ENCODE data around the gene SH3BP4. TPM values are rescaled to one million over a fixed set of nuclear protein-coding genes. Genes with fewer than 3 reads are reported as not detected.
"Not testable (repeated sequence)": the region's sequence is repeated elsewhere in the genome, so short reads cannot be mapped to it uniquely, and the experiment has no call there.

Gene SH3BP4
- total RNA-seq, 1 experiment from 2014 or later, result 20.2 TPM

DNA sequence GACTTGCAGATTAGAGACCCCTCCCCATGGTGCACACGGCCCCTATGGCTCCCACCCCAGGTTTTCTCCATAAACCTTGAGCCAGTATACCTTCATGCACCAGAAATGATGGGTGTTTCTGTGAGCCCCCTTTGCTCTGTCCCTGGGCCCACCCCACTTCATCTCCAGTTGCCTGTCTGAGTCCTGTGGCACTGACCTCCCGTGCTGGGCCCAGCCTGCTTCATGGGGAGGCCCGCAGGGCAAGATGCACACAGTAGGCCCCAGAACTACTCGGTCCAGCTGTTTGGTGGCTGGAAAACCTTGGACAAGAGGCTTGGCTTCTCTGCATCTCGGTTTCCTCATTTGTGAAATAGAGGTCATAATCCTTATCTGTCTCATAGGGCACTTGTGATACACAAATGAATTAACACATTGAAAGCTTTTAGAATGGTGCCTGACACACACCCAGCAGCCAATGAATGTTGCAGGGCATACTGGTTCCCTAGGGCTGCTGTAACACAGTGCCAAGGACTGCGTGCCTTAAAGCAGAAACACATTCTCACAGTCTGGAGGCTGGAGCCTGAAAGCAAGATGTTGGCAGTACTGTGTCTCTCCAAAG is 58.4 kb downstream of the SH3BP4 start:
- DNase-seq (ENCODE audit: low read depth), result no peak

DNA sequence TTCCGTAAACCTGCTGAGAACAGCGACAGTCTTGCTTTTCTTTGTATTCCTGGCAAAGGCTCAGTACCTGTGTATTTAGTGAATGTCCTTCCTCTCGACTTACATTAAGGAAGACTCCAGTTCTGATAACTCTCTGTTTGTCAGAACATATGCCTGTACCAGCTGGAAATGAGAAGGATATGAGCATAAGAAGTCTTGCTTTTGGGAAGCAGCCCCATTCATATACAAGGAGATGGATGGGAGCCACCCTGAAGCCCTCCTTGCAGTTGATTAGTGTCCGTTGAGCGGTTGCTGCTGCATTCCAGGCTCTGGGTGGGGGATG is 59.8 kb downstream of the SH3BP4 start:
- DNase-seq (ENCODE audit: low read depth), result no peak

DNA sequence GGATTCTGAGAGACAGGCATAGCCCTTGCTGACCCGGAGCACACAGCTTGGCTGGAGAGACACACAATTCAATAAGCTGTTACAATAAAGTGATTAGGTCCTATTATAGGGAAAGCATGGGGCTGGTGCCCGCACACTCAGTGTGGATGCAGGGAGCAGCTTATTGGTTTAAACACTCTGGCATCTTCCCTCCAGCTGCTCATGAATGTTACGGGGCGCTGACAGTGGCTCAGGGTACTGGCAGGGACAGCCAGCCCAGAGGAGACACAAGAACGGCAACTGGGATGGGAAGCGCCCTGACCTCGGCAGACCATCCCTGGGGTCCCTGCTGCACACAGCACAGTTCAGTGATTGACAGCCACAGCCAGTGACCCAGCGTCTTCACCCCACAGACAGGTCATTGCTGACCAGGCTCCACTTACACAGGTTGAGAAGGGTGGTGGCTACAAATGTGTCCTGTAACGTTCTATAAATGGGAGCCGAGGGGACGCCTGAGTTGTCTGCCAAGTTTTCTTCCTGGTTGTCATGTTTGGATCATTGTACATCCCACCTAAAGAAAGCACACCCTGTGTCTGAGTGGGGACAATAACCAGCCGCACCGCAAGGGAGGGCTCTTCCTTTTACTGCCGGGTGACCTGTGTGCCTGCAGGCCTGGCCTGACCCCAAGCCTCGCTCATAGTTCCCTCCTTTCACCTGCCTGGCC is 60.3 kb downstream of the SH3BP4 start:
- DNase-seq (ENCODE audit: low read depth), result no peak

DNA sequence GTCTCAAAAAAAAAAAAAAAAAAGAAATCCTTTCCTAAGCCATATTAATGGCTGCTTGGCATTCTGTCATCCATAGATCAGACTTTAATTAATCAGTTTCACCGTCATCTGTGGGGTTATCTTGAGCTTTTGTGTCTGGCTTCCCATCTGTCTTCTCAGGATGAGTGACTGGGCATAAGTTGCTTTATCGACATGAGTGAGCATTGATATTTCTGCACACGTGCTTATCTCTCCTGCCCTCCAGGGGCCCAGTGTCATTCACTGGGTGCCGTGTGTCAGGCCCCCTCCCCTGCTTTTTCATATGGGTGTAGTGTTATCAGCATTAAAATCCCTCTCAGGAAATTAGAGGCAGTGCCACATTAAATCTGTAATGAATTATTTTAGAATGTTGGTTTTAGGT is 65.6 kb downstream of the SH3BP4 start:
- no peak for DNase-seq (ENCODE audit: low read depth)

DNA sequence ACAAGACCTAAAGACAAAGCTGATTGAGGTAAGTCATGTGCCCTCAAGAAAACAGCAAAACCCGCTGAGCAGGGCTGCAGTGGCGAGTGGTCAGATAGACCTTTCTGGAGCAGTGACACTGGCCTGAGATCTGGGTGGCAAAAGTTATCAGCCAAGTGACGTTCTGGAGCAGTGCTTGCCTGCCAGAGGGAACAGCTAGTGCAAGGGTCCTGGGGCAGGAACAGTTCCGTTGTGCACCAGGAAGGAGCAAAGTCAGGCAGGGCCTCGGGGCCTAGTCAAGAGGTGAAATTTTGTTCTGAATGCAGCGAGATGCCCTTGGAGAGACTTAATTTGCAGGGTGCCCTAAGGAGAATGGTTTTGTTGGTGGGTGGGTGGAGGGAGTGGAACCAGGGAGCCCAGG is 67.0 kb downstream of the SH3BP4 start:
- no peak for DNase-seq (ENCODE audit: low read depth)

DNA sequence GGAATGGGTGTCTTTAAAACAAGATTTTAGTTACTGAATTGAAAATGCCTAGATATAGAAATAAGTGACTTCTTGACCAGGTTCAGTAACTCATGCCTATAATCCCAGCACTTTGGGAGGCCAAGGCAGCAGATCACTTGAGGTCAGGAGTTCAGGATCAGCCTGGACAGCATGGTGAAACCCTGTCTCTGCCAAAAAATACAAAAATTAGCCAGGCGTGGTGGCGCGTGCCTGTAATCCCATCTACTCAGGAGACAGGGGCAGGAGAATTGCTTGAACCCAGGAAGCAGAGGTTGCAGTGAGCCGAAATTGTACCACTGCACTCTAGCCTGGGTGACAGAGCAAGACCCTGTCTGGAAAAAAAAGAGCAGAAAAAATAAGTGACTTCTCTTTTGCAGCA is 68.3 kb downstream of the SH3BP4 start:
- DNase-seq (ENCODE audit: low read depth), result not testable (repeated sequence)

DNA sequence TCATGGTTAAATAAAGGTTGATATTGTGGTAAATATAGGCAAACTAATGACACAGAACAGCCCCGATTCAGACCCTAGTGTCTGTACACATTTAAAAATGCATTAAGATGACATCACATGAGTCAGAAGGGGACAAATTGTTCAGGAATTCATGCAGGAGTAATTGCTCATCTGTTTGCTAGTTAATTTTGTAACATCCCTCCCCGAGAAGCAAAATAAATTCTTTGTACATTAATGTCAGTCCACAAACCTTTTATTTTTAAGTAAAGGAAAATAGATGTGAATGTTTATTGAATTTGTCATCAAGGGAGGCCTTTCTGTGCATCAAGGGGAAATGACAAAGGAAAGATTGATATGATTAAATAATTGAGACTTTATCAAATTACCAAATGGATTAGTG is 69.9 kb downstream of the SH3BP4 start:
- DNase-seq (ENCODE audit: low read depth), result peak; percentile 90

DNA sequence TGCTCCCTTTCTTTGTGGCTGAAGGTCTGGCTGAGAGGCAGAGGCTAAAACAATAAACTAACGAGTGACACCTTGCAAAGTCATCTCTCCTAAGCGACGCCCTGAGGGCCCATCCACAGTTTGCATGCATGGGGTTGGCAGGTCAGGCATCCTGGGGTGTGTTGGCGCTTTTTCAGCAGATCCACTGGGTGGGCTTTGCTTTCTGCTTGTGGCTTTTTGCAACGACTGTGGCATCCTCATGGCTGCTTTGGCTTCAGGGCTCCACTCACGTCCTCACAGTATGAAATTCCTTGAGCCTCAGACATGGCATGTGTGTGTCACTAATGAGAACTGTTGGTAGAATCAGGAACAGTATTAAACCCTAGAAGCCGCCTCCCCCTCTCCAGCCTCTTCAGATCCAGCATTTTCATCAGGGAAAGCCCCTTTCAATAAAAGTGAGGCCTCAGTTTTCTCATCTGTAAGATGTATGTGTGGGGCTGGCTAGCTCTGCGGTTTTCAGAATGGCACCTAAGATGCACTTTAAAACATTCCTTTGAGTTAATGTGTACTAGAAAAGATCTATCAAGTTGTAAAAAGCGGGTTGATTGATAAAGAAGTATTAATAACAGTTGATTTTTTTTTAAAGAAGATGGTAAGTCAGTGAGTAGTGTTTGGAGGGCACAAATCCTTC is 72.5 kb downstream of the SH3BP4 start:
- no peak for DNase-seq (ENCODE audit: low read depth)

DNA sequence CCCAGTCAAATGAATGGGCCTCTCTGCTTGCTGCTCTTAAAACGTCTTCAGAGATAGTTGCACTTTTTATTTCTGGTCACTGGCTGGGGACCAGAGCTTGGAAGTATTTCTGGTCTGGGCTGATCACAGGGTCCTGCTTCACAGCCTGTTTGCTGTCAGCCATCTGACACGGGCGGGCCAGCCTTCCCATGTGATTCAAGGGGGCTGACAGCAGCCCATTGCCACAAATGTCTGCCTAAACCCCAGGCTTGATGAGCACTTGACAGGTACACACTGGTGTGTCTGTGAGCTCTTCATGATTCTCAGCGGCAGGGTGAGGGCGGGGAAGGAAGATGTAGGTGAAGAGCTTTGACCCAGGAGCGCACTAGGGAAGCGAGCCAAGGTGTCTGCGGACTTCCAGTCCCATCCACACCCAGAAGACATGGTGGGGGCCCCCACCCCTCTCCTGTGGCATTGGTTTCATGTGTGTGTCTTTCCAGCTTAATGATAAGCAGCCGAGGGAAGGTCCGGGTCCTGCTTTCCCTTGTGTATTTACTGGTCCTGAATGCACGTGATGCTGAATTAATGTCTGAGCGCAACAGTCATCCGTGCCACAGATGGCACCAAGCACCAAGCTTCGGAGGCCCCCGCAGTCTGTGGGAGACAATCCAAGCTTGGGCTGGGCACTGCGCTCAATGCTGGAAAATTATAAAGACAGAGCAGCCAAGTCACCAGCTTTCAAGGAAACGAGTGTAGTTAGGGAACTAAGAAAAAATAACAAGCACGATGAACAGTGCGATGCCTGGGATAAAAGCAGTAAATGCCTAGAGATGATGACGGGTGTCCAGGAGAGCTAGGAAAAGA is 73.3 kb downstream of the SH3BP4 start:
- DNase-seq (ENCODE audit: low read depth), result no peak

DNA sequence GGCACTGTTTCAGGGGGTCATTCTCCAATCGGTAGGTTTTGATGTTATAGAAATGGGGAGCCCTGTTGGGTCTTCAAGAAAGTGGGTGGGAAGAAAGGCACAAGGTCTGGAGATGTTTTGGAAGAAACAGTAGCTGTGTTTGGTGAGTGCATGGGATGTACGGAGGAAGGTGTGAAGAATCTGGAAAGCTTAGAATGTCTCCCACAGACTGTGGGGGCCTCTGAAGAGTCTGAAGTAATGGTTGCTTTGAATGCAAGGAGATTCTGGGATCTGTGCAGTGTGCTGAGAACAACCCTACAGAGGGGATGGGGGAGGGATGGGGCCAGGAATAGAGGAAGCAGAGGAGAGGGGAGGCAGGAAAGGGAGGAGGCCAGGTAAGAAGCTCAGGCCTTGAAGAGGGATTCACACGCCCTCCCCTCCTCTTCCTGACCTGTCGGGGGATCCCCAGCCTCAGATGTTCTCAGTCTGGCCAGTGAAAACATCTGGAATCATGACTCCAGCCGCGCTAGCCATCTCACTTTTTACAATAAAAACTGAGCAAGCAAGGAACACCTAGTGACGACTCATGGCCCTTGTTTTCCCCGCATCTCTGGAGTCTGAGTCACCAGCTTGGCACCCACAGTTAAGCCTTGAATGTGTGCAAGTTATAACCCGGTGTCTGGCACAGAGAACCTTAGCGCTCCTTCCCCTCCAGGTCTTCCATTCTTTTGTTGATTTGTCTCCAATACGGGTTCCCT is 74.2 kb downstream of the SH3BP4 start:
- peak; percentile 88 for DNase-seq (ENCODE audit: low read depth)

DNA sequence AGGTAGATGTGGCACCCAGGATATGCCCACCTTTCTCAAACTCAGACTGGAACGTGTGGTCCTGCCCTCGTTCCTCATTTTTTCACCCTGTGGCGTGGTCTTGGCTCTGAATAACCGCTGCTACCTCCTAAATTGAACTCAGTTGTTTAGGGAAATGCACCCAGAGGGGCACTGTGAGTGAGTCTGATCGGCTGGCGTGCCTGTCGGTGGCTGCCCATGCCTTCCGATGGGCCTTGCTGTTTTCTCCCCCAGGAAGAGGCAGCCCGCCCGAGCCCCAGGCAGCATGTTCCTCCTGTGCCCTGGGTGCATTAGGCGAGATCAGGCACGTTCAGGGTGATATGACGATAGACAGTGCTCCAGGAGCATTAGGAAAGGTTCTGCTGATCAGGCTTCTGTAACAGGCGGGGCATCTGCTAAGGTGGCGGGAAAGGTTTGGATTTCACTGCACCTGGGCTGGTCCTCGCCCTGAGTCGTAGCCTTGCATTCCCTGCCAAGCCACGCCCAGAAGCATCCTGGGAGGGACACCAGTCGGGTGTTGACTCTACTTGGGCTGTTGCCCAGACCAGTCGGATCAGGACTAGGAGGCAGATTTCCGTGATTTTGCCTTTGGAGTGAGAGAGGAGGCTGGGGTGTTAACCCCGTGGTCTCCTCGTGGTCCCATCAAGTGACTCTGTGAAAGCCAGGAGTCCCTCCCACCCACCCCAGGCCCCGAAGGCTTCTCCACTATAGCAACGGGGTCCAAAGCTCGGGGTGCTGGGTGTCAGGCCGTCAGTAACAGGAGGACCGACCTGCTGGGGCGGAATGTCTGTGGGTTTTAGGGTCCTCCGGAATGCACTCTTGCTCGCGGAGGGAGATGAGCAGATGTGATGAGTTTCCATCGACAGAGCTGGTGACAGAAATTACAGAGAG is 75.1 kb downstream of the SH3BP4 start:
- peak; percentile 58 for DNase-seq (ENCODE audit: low read depth)

DNA sequence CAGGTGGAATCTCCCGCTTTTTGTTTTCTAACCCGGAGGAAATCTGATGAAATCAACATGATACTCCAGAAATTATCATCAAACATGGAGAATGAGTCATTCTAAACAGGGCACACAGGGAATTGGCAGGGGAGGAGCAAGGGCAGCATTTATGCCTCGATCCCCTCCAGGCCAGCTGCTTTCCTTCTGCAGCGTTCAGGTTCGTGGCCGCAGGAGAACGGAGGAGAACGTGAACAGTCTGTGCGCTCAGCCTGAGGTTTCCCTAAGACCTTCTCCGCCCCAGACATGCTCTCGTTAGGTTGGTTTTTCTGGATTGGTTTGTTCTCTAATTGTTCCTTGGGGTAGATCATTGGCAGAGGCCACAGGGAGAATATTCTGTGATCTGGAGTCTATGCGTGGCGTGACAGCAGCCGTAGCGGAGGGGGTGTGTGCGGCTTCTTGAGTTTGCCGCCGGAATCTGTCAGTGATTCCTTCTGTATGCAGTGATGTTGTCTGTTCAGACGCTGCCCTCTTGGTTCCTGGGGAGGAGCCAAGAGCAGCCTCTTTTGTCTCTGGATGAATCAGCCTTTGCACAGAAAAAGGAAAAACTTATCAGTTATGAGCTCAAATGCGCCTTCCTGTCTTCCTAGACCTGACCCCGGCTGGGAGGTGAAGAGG is 75.9 kb downstream of the SH3BP4 start:
- DNase-seq (ENCODE audit: low read depth), result peak; percentile 73

DNA sequence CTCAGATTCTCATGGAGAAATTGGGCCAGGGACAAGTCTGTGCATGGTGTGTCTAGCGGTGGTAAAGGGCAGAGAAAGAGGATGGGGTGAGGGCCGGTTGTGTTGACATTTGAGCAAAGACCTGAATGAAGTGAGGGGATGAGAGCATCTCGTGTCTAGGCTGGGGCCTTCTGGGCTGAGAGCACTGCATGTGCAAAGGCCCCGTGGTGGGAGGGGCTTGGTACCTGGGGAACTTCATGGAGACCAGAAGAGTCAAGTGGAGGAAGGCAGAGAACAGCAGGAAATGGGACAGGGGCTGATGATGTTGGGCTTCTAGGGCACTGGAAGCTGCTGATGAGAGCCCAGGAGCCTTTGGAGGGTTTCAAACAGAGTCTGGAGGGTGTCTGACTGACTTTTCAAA is 76.8 kb downstream of the SH3BP4 start:
- no peak for DNase-seq (ENCODE audit: low read depth)

DNA sequence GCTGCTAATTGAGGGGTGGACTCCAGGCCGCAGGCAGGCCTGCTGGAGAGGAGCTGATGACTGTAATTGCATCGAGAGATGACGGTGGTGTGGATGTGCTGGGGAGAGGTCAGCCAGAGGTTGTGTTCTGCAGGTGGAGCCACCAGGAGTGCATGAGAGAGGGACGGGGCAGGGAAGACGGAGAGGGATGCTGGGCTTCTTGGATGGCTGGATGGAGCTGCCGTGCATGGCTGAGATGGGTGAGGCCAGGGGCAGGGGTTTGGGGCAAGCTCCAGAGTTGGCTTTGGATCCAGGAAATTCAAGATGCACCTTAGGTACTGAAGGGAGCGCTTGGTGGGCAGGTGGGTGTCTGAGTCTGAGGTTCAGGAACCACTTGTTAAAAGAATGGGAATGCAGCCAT is 77.2 kb downstream of the SH3BP4 start:
- no peak for DNase-seq (ENCODE audit: low read depth)

DNA sequence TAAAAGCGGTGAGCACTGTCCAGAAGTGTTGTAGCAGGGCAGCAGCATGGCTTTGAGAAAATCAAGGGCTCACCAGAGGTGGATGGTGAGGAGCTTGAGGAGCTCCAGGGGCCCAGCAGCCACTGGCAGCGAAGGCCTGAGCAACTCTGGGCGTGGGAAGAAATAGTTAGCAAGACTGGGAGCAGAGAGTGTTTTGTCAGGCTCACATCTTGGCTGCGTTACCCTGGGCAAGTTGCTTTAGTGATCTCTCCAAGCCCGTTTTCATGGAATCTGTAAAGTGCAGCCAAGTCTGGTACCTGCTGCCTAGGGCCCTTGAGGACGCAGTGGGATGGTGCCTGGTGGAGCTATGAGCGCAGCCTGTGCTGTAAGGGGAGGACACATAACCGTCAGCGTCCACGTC is 78.3 kb downstream of the SH3BP4 start:
- DNase-seq (ENCODE audit: low read depth), result no peak

DNA sequence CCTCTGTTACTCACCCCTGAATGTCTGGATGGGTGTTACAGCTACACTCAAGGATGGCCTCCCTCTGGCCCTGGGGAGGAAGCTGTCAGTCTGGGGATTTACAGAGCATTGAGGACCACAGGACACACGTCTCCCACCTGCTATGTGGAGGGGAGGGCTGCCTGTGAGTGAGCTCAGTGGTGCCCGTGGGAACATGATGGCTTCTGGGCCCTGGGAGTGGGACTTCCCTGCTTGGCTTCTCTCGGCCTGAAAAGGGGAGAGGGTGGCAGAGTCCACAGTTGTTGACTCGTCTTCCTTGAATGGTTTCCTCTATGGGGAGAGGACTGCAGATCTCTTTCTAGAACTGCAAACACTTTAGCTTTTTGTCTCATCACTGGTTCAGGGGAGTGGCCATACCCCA is 79.1 kb downstream of the SH3BP4 start:
- DNase-seq (ENCODE audit: low read depth), result no peak

DNA sequence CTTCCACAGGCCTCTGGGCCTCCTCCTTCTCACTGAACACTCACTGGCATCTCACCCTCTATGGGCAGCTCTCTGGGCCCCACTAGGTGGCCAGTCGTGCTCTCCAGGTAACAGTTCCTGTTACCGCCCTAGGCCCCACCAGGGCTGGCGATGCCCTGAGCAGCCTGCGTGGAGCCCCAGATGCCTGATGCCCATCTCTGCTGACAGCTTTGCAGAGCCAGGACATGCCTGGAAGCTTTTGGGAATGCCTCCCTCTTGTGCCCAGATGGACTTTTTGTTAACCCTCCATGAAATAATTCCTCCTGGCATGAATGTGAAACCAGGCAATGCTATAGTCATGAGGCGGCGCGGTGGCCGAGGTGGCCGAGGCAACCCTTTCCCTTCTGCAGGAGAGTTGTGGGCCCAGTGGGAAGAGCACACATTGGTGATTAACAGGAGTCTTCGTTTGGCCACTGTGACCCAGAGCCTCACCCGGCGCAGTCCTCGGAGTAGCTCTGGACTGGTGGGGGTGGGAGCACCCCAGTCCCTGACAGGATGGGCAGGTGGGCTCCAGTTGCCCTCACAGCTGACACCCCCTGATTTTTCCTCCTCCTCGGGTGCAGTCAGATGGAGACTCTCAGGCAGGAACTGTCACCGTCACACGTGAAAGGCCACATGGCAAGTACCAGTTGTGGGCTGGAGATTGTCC is 80.0 kb downstream of the SH3BP4 start:
- DNase-seq (ENCODE audit: low read depth), result no peak

DNA sequence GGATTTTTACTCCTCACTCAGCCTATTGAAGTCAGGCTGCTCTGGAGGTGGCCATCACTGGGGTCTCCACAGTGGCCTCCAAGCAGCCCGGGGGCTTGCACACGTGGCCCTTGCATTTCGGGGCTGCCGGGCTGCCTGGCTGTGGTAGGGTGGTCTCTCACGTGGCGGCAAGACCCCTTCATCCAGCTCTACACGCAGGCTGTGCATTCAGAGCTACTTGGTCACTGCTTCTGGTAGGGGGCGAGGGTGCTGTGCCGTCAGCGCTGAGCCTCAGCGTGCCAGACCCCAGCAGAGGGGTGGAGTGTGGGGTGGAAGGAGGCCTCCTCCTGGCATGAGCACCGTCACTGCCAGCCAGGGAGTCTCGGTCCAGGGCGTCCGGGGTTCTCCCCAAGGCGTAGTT is 80.6 kb downstream of the SH3BP4 start:
- DNase-seq (ENCODE audit: low read depth), result no peak

DNA sequence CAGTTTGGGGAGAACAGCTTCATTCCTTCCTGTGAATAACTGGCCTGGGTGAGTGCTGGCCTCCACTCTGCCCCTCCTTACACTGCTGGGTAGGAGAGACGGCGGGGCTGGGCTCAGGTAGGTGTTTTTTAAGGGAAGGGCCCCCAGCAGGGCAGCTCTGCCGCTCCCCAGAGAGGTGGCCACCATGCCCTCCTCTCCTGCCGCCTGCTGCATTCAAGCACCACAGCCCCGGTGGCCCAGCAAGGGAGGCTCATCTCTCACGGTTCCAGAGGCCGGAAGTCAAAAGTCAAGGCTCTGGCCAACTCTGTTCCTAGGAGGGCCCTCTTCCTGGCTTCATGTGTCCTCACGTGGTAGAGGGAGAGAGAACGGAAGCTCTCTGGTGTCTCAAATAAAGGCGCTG is 81.1 kb downstream of the SH3BP4 start:
- DNase-seq (ENCODE audit: low read depth), result no peak
